ENCODE results near the gene PUM1.

PUM1 gene

GRCh38 chr1:30887485-30888315, 177.8 kb downstream of the PUM1 start:
- FAIRE-seq (no peak), DNase-seq (ENCODE audit: insufficient read length) (no peak)
- TF ChIP-seq TAF1 (IDR thresholded peaks at IDR 0.05; ENCODE audit: borderline replicate concordance, low read depth, low read length), result no peak
- TF ChIP-seq POLR2AphosphoS5 (IDR thresholded peaks at IDR 0.05; ENCODE audit: low read depth, low read length), result no peak
- no peak for TF ChIP-seq POLR2A (IDR thresholded peaks at IDR 0.05; ENCODE audit: low read depth, low read length)

- no peak for TF ChIP-seq TAF1 (IDR thresholded peaks at IDR 0.05; ENCODE audit: borderline replicate concordance, low read depth, low read length)
- TF ChIP-seq POLR2AphosphoS5 (IDR thresholded peaks at IDR 0.05; ENCODE audit: low read depth, low read length), result no peak
- TF ChIP-seq POLR2A (IDR thresholded peaks at IDR 0.05; ENCODE audit: low read depth, low read length), result no peak
- DNase-seq (ENCODE audit: insufficient read length) (no peak), FAIRE-seq (no peak)
Measured at GRCh38 chr1:30886710-30887428, 178.6 kb downstream of the PUM1 start.

GRCh38 chr1:30885570-30886522, 179.7 kb downstream of the PUM1 start:
- FAIRE-seq, result no peak
- no peak for DNase-seq (ENCODE audit: insufficient read length)
- TF ChIP-seq POLR2AphosphoS5 (IDR thresholded peaks at IDR 0.05; ENCODE audit: low read depth, low read length) (no peak), TAF1 (IDR thresholded peaks at IDR 0.05; ENCODE audit: borderline replicate concordance, low read depth, low read length) (no peak), POLR2A (IDR thresholded peaks at IDR 0.05; ENCODE audit: low read depth, low read length) (no peak)

- no peak for DNase-seq (ENCODE audit: insufficient read length)
- no peak for FAIRE-seq
- TF ChIP-seq POLR2AphosphoS5 (IDR thresholded peaks at IDR 0.05; ENCODE audit: low read depth, low read length) (no peak), TAF1 (IDR thresholded peaks at IDR 0.05; ENCODE audit: borderline replicate concordance, low read depth, low read length) (no peak), POLR2A (IDR thresholded peaks at IDR 0.05; ENCODE audit: low read depth, low read length) (no peak)
Measured at GRCh38 chr1:30884723-30885122, 180.8 kb downstream of the PUM1 start.

GRCh38 chr1:30883389-30884172, 181.9 kb downstream of the PUM1 start:
- TF ChIP-seq POLR2AphosphoS5 (IDR thresholded peaks at IDR 0.05; ENCODE audit: low read depth, low read length) (no peak), TAF1 (IDR thresholded peaks at IDR 0.05; ENCODE audit: borderline replicate concordance, low read depth, low read length) (no peak), POLR2A (IDR thresholded peaks at IDR 0.05; ENCODE audit: low read depth, low read length) (no peak)
- FAIRE-seq, result peak; percentile 67
- no peak for DNase-seq (ENCODE audit: insufficient read length)

- no peak for FAIRE-seq
- DNase-seq (ENCODE audit: insufficient read length), result no peak
- no peak for TF ChIP-seq POLR2AphosphoS5 (IDR thresholded peaks at IDR 0.05; ENCODE audit: low read depth, low read length)
- no peak for TF ChIP-seq TAF1 (IDR thresholded peaks at IDR 0.05; ENCODE audit: borderline replicate concordance, low read depth, low read length)
- TF ChIP-seq POLR2A (IDR thresholded peaks at IDR 0.05; ENCODE audit: low read depth, low read length), result no peak
Measured at GRCh38 chr1:30882678-30883388, 182.7 kb downstream of the PUM1 start.

All from GM12892 (cell line).